OCI-LY3 (cell line): ENCODE results near the gene DCUN1D2.

Experiments
- CTCF ChIP-seq: fragments of 200-600, 300-600 bp; sonication (generic); IDR thresholded peaks from 2 replicates; pipeline ENCODE4 v1.5.1; 2014; ENCODE audit warnings: antibody characterized with exemption, low read length, low read depth
- EZH2phosphoT487 ChIP-seq: fragments of 200-600 bp; shearing (Covaris generic); IDR thresholded peaks from 2 replicates; pipeline ENCODE4 v1.6.1; 2018; ENCODE audit warnings: antibody characterized with exemption, mixed run types, low read depth

GRCh38 chr13:113429608-113429985 lies 60.9 kb downstream of the DCUN1D2 start:
- TF ChIP-seq CTCF (no peak), EZH2phosphoT487 (no peak)
